Stimulated activated CD4-positive, alpha-beta T cell treated with anti-CD3 and anti-CD28 coated beads, Interleukin-4, amount 100 ng/mL, for 4 hours (primary cell): ENCODE results near the gene PLCXD3.

Experiments
- DNase-seq, 2 experiments: peaks; one replicate each; pipeline ENCODE4 v3.0.0-alpha.2; 2020

The PLCXD3 gene

DNA sequence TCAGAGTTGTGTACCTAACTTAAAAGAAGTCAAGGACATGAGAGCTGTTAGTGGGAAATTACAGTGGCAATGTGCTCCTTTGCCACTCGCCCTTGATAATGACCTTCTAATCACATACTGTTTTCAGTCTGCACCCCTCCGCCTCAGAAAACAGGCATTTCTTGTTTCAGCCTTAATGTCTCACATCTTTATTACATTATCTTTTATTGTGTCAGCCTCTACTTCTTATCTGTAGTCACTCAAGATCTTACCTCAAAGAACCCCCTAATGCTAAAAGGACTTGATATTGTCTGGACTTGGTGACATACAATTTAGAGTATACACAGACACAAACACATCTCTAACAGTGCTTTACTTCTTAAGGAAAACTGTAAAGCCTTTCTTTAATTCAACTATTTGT, 97.9 kb downstream of the PLCXD3 start:
- DNase-seq = no peak

DNA sequence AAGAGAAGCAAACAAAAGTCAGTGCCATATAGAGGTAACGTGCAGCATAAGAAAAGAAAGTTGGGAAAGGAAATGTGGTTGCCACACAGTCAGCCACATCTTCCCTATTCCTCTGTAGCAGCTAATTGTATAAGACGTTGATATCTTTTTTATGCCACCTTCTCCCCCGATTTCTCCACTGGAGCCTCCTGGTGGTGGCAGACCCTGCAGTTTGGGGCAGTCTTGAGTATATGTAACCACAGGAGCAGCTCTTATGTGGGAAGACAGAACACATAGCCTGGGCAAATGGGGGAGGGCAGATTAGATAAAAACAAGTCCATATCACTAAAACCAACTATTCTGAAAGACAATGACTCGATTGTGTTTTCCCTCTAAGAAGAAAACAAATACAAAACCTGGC, 99.7 kb downstream of the PLCXD3 start:
- no peak for DNase-seq

DNA sequence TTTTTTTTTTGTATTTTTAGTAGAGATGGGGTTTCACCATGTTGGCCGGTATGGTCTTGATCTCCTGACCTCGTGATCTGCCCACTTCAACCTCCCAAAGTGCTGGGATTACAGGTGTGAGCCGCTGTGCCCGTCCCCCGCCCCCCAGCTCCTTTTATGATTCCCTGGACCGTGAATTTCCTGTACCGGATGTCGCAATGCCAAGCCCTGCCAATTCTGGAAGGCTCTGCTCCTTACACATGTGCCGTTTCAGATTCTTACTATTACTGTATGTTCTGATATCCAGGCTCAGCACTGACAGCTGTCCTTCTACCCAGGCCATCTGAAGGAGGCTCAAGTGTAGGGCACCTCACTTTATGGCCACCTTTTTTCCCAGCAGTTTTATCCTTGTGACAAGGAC, 100.1 kb downstream of the PLCXD3 start:
- no peak for DNase-seq

DNA sequence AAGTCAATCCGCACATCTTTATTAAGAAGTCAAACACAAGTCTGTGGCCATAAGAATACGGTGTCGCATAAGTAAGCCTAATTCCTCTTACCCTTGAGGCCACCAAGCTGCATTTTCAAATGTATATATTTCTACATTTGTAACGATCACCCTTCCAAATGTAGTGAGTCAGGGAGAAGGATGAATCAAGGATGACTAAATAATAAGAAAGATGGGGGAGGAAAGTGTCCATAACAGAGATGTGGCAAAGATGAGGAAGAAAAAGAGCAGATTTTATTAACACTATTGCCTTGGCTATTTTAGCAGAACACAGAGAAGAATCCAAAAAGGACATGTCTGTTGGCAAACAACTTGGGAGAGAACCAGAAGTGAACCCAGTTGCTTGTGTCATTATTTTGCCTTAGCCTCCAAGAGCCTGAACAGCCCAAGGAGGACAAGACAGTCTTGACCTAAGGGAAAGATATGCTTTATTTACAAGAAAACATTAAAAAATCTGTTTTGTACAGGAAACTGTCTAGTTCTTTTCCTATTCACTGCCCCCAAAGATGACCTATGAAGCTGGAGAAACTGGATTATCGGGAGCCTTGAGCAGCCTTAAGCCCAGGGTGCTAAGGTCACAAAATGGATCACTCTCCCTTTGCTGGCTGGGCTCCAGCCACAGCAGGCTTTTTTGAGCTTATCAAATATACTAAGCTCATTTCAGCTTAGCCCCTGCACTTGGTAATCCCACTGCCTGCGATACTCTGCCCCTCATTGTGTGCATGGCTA, 101.5 kb downstream of the PLCXD3 start:
- no peak for DNase-seq

DNA sequence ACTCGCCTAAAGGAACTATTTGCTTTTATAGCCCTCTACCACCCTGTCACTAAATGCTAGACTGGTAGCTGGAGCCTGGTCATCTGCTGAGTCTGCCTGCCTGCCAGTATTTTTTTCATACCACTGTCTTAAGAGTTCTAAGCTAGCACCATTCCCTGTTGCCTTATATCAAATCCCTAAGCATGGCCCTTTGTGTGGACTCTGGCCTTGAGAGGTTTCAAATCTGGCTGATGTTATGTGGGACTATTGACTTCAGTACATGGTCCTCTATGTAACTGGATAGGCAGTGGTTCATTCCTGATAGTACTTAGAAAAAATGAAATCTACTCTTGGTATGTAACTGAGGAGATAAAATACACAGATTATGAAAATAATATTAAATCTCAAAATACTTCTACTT, 103.5 kb downstream of the PLCXD3 start:
- DNase-seq = no peak

DNA sequence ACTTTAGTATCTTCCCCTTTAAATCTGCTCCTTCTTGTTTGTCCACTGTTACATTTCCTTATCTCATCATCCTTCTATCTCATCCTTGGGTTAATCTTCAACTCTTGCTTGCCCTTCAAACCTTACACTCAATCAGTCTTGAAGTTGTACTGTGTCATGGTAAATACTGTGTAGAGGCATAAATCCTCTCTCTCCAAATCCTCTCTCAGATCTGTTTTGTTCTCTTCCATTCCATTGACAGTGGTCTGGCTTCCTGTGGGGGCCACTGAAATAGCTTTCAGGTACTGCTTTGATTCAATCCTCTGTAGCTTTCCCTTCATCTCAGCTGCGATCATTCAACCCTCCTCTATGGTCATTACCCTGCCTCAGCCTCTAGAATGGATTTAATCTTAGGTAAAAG, 104.0 kb downstream of the PLCXD3 start:
- DNase-seq = no peak

DNA sequence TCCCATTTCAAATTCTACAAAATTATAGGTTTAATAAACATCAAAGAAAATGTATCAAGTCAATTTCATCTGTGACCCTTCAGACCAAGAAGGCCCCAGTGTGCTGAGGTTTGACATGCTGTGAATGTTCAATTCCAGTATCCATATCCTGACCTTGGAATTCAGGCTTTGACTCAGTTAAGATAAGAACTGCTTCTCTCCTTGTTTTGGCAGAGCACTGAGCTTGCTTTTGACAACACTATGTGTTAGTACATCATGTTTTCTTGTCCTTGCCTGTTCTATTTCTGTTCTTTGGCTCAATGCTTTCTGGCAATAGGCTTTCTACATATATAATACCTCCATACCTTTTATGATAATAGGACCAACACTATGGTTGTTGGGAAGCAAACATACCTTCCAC, 105.6 kb downstream of the PLCXD3 start:
- no peak for DNase-seq

DNA sequence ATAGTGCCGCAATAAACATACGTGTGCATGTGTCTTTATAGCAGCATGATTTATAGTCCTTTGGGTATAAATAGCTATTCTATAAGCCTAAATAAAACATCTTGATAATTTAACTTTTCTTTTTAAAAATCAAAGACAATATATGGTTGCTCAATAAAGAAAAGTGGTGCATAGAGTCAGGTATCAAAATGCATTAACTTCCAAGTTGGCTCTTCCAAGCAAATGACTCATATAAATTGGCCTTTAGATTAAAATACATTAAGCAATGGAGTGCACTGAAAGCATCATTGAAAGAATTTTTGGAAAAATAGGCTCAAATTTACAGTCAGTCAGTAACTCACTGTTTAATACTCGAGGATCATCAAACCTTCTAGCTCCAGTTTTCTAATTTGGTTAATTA, 106.6 kb downstream of the PLCXD3 start:
- no peak for DNase-seq

DNA sequence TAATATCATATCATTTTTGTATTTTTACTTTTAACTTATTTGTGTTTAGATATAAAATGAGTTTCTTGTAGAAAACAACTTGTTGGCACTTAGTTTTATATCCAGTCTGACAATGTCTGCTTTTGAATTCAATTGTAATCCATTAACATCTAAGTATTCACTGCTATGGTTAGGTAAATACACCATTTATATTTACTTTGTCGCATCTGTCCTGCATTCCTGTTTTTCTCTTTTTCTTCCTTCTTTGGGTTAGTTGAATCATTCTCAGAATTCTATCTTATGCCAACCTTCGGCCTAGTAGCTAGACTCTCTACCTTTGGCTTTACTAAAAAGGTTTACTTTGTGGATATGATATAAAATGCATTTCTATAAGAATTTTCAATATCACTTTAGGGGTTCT, 107.6 kb downstream of the PLCXD3 start:
- no peak for DNase-seq

DNA sequence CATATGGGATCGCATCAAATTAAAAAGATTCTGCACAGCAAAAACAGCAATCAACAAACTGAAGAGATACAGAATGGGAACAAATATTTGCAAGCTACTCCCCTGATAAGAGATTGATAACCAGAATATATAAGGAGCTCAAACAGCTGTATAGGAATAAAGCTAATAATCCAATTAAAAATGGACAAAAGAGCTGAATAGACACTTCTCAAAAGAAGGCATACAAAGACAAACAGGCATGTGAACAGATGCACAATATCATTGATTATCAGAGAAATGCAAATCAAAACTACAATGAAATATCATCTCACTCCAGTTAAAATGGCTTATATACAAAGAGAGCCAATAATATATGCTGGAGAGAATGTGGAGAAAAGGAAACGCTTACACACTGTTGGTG, 110.6 kb downstream of the PLCXD3 start:
- DNase-seq = no peak

DNA sequence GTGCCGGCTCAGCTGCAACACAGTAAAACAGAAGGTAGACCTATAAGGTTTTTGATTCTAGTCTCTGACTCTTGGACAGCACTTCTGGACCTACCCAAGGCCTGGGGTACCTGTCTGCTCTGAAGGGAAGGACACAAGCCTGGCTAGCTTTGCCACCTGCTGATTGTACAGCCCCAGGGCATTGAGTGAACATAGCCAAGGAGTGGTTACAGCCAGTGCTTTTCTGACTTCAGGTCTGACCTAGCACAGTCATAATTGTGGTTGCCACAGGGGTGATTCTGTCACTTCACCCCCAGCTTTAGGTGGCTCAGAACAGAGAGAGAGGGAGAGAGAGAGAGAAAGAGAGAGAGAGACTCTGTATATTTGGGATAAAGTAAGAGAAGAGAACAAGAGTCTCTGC, 118.4 kb downstream of the PLCXD3 start:
- DNase-seq = no peak

DNA sequence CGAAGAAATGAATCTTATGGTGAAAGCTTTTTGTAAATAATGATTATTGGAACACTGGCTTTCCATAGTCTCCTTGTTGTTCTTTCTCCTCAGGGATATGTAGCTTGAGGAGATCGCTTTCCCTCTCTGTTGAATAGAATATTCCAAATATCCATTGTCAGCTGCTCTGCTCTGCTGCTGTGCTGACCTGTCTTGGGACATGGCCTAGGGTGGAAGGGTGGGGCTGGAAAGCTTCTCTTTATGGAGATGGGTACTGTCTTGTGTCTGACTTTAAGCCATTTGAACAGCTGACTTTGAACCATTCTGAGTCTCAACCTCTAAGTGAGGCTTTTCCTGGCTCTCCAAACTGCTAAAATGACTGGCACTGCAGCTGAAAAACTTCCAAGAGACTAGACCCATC, 135.8 kb downstream of the PLCXD3 start:
- DNase-seq = no peak

DNA sequence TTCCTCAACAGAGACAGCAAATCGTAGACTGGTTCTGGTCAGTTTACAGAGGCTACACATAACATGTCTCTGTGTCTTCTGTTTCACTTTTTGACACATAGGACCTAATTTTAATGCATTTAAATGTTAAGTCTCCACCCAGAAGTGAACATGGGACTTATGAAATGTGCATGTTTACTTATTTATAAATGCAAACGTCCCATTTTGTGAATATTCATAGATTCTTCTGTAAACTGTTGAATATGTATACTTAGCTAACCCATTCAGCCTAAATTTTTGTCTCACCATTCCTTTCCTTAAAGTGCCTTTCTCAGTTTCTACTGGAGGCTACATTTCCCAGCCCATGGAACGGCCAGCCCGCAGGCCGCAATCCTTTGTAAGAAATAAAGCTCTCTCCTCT, 137.2 kb downstream of the PLCXD3 start:
- no peak for DNase-seq

DNA sequence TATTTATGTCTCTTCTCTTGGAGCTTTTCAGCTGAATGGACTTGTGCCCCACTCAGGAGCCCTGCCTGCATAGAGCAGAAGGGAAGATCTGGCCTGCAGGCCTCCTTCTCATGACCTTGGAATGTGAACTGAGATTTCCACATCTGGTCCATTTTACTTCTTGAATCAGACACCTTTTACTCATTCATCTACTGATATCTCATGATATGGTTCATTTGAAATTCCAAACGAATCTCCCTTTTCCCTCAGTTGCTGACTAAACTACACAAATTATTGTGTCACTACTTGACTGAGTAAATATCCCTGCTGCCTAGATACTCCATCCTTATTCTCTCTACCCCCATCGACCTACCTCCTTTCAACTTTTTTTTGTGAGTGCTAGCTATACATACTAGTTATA, 138.7 kb downstream of the PLCXD3 start:
- no peak for DNase-seq

DNA sequence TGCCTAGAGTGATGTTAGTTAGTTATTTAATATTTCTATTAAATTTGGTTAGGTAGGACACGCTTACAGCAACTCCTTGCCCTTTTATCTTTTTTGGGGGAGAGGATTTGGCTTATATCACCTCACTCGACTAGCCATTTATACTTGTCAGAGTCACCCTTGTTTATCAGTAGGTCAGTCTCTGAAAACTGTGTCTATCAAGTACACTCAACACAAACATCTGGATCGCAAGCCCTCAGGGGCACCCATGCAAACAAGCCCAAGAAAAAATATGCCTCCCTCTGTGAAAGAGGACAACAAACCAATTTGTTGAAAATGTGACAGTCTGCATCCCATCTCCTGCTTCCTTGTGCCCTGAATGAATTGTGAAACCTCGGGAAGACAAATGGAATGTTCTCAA, 139.9 kb downstream of the PLCXD3 start:
- no peak for DNase-seq

DNA sequence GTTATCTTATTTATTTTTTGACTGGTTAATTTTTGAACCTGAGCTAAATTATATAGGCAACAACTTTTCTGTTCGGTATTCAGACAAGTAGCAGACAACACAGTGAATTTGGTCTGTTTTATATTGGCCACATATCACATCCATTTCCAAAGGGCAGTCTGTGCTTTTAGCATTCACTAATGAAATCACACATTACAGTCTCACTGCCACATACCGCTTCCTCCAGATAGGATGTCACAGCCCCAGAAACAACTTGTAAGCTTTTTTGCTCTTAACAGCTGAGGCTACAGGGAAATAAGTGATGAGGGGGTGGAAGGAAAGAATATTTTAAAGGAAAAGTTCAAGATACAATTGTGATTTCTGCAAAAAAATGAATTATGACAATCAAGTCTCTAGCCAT, 140.6 kb downstream of the PLCXD3 start:
- no peak for DNase-seq

DNA sequence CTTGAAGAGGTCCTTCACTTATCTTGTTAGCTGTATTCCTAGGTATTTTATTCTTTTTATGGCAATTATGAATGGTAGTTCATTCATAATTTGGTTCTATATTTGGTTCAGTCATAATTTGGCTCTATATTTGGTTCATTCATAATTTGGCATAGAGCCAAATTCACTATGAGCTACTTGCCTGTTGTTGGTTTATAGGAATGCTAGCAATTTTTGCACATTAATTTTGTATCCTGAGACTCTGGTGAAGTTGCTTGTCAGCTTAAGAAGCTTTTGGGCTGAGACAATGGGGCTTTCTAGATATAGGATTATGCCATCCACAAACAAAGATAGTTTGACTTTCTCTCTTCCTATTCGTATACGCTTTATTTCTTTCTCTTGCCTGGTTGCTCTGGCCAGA, 142.2 kb downstream of the PLCXD3 start:
- no peak for DNase-seq

DNA sequence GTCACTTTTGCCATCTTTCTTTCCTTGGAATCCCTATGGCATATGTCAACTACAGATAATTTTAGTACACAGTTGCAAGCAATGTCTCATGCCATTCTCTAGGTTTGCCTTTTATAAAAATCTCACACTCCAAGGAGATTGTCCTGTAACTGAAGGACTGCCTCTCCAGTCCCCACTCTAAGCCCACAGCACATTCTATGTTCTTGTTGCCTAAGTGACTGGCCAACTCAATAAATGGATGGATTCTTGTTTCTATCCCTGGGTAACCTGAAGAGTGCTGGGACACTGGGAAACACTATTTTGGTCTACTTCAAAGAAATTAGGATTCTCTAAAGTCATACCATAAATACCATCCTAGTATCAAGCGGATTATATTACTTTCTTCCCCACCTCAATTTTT, 145.0 kb downstream of the PLCXD3 start:
- no peak for DNase-seq

DNA sequence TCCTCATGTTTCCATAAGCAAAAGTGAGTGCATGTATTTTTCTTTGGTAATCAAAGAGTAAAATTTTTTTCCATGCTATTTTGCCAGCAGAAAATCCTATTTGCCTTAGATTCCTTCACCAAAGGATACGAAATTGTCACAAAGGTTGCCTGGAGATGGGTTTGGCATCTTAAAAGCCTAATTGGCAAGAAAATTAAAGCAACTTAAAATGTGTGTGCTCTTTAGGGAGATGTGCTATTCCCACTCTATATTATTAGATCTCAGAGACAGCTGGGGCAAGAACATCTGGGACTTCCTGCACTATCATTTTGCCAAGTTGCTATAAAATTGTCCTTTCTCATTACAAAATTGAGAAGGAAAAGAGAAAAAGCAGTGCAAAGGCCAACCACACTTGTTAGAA, 146.1 kb downstream of the PLCXD3 start:
- no peak for DNase-seq

DNA sequence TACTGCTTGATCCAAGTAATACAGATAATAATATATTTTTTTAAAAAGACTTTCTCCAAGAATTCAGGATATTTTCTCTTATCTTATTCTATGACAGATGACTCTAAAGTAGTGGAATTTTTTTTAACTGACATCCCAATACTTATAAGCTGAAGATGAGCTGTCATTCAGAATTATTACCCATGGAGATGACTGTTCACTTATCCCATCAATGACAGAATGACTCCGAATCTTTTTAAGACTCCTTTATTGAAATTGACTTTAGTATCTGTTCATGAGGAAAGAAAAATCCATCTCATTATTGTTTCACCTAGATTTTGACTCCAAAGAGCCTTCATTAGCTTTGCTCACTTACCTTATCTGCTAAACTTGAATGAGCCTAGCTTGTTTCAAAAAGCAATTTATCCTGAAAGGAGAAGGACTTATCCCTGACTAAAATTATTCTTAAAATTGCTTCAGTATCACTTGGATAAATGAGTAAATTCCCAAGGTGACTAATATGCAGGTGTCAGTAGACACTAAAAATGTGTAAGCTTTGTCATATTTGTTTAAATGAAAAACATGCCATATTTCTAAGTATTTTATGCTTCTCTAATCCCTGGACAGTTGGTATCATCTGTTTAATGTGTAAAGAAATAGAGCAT, 146.9 kb downstream of the PLCXD3 start:
- DNase-seq = no peak

DNA sequence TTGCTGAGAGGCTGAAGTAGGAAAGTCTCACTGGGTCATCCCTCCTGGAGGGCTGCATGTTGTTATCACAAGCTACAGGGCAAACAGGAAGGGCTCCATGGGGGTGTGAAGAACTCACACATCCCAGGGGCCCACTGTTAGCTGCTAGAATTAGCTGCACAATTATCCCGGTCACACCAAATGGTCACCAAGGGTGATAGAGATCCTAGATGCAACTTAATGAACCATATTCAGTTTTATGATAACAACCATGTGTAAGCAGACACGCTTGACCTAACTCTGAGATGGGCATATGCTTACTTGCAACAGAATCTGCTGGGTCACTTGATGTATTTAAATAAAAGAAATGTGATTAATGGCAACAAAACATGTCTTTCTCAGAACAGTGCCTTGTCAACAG, 153.6 kb downstream of the PLCXD3 start:
- DNase-seq = no peak

DNA sequence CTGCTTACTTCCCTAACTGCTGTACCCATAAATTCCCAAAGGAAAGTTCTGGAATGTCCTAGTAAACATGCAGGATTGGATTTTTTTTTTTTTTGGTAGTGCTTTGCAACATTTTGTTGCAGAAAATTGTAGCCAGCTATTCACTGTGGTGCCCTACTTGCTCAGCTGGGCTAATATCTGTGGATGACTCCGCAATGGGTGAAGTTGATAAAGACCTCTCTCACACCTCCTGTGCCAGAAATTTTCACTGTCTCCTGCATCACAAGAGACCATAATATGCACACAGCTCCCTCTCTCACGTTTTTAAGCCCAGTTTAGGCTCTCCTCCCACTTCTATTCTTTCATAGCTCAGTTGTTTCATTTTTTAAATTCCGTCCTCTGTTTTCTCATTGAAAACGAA, 160.6 kb downstream of the PLCXD3 start:
- DNase-seq = no peak

DNA sequence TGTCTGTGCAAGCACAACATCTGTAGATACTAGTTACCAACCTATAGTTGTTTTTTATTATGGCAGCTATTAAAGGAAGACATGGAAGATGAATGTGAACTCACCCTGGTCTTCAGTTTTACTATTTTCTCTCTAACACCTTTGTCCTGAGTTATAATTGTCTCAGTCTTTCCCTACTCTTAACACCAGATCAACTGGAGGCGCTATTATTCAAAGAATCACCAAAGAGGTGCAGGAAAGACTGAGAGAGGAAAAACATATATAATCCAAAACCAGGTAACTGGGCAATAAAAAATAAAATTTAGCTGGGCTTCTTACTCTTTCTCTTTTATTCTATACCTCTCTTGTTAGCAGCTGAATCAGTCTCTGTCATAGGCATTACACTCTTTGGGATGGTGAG, 162.8 kb downstream of the PLCXD3 start:
- DNase-seq = no peak

DNA sequence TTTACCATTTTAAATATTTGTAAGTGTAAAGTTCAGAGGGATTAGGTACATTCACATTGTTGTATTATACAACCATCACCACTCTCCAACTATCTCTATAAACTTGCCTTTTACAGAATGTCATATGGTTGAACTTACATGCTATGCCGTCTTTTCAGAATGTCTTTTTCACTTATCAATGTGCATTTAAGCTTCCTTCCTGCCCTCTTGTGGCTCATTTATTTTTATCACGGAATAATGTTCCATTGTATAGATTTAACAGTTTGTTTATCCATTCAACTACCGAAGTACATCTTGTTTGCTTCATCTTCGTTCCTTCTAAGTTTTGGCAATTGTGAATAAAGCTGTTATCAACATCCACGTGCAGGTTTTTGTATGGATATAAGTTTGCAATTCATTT, 163.8 kb downstream of the PLCXD3 start:
- DNase-seq = no peak

DNA sequence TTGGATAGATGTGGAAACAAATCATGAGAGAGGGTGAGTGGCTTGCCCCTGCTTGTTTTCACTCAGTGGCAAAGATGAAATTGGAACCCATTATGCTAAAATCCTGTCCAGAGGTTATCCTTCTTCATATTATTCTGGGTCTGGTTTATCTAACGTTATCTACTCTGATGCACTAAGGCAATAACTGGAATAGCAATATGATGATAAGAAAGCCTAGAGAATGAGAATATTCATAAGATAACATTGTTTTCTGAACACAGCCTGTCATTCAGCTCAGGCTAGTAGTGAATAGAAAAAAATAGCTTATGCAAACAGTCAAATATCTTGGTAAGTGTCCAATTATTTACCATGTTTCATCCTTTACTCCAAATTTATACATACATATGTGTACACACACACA, 165.1 kb downstream of the PLCXD3 start:
- no peak for DNase-seq
